GM12878 (cell line): ENCODE measurements around the gene ALMS1. TPM values are rescaled to one million over a fixed set of nuclear protein-coding genes. Genes with fewer than 3 reads are reported as not detected.

Source experiments
- ATAC-seq: fragments of 200-7000 bp; cut with Tn5 transposase; 3 replicates; pipeline ENCODE4 v1.9.1; 2020; ENCODE audit warnings: mild to moderate bottlenecking, moderate library complexity
- BruUV-seq: library from RNA; stranded (reverse); fragments of 400-500 nt; replicated peaks from 2 replicates; lab custom pipeline; 2021; lab: Mats Ljungman, UMichigan
- CTCF ChIA-PET: fragments of 300-600 bp; sonication (Branson Sonifier 250); formaldehyde crosslinking; extraction: SDS; loops from one replicate; lab custom pipeline; 2021; ENCODE audit warnings: inconsistent platforms; lab: Yijun Ruan, JAX
- POLR2A ChIA-PET: fragments of 350-600 bp; formaldehyde crosslinking; extraction: SDS; loops from one replicate; lab custom pipeline; 2021; ENCODE audit warnings: inconsistent platforms; lab: Charles Lee
- RAD21 ChIA-PET: fragments of 300-600 bp; sonication (Branson Sonifier 250); formaldehyde crosslinking; loops from one replicate; lab custom pipeline; 2023; ENCODE audit warnings: antibody characterized with exemption; ENCODE audit not compliant: unreplicated experiment; lab: Charles Lee
- SMC1A ChIA-PET: fragments of 300-600 bp; sonication (Branson Sonifier 250); formaldehyde crosslinking; loops from one replicate; lab custom pipeline; 2023; ENCODE audit not compliant: unreplicated experiment, uncharacterized antibody; lab: Charles Lee
- DNase-seq: peaks from one replicate; pipeline ENCODE4 v3.0.0-alpha.2; 2011; ENCODE audit warnings: low read depth, low spot score
- FAIRE-seq: peaks from 3 replicates; lab custom pipeline; 2011; peaks lifted over from hg19 to GRCh38; lab: Jason Lieb, UNC
- H2AFZ ChIP-seq: 2 replicates; pipeline ENCODE4 v1.6.0; 2011; ENCODE audit warnings: low read depth, low read length, control low read depth; ENCODE audit not compliant: control insufficient read depth
- H3K27ac ChIP-seq: 2 replicates; pipeline ENCODE4 v1.5.1; 2011; ENCODE audit warnings: control low read depth; ENCODE audit not compliant: control insufficient read depth, insufficient read depth
- H3K27me3 ChIP-seq, 2 experiments: replicated peaks in 1 of 2; 2 replicates each; pipeline versions ENCODE4 v1.6.0 to v1.6.1; 2011; ENCODE audit warnings: low read length in 1 of 2; ENCODE audit not compliant: control insufficient read depth in 2 of 2, insufficient read depth in 2 of 2
- H3K36me3 ChIP-seq, 2 experiments: 2 replicates each; pipeline ENCODE4 v1.5.1; 2011; ENCODE audit warnings: low read length in 1 of 2; ENCODE audit not compliant: control insufficient read depth in 2 of 2, insufficient read depth in 2 of 2
- H3K4me1 ChIP-seq: 2 replicates; pipeline ENCODE4 v1.6.1; 2011; ENCODE audit warnings: mild to moderate bottlenecking, low read length, moderate library complexity, mixed read lengths; ENCODE audit not compliant: control insufficient read depth, insufficient read depth
- H3K4me2 ChIP-seq: 2 replicates; pipeline ENCODE4 v1.6.0; 2011; ENCODE audit warnings: control low read depth; ENCODE audit not compliant: control insufficient read depth, insufficient read depth
- H3K4me3 ChIP-seq: fragments of 200-600 bp; sonication (generic); 2 replicates; pipeline ENCODE4 v1.5.1; 2016
- H3K79me2 ChIP-seq: 2 replicates; pipeline ENCODE4 v1.6.0; 2011; ENCODE audit warnings: low read length; ENCODE audit not compliant: control insufficient read depth, insufficient read depth
- H3K9ac ChIP-seq: 2 replicates; pipeline ENCODE4 v1.8.0; 2011; ENCODE audit warnings: low read length, control low read depth, mixed read lengths; ENCODE audit not compliant: control insufficient read depth, insufficient read depth
- H3K9me3 ChIP-seq: replicated peaks from 3 replicates; pipeline ENCODE4 v1.5.1; 2011; ENCODE audit warnings: mild to moderate bottlenecking, low read length; ENCODE audit not compliant: control insufficient read depth, insufficient read depth
- H4K20me1 ChIP-seq: 2 replicates; pipeline ENCODE4 v1.6.0; 2011; ENCODE audit not compliant: control insufficient read depth, insufficient read depth
- BMI1 ChIP-seq: fragments of 450-650 bp; IDR thresholded peaks from 2 replicates; pipeline ENCODE4 v1.6.1; 2016; ENCODE audit warnings: mild to moderate bottlenecking, moderate library complexity, borderline replicate concordance
- CBFB ChIP-seq: IDR thresholded peaks from 2 replicates; pipeline ENCODE4 v1.6.1; 2016; ENCODE audit warnings: antibody characterized with exemption, low read depth
- CHD4 ChIP-seq: fragments of 200-600 bp; sonication (generic); IDR thresholded peaks from 2 replicates; pipeline ENCODE4 v1.6.1; 2016; ENCODE audit warnings: mild to moderate bottlenecking
- DPF2 ChIP-seq: fragments of 450-650 bp; IDR thresholded peaks from 2 replicates; pipeline ENCODE4 v1.6.1; 2017; ENCODE audit warnings: mild to moderate bottlenecking
- ETV6 ChIP-seq, 2 experiments: fragments of 450-650 bp in 1 of 2; IDR thresholded peaks in 1 of 2; conservative IDR thresholded peaks in 1 of 2; 2 replicates each; pipeline ENCODE4 v1.6.1; 2014; ENCODE audit warnings: antibody characterized with exemption in 1 of 2, borderline replicate concordance in 1 of 2, low read depth in 1 of 2, mild to moderate bottlenecking in 1 of 2, moderate library complexity in 1 of 2
- NR2C1 ChIP-seq: fragments of 450-650 bp; IDR thresholded peaks from 2 replicates; pipeline ENCODE4 v1.6.1; 2017; ENCODE audit warnings: antibody characterized with exemption, mild to moderate bottlenecking, moderate library complexity
- POLR2A ChIP-seq: IDR thresholded peaks from 2 replicates; pipeline ENCODE4 v1.6.1; 2011; ENCODE audit warnings: low read depth, mild to moderate bottlenecking, low read length
- RB1 ChIP-seq: fragments of 450-650 bp; formaldehyde crosslinking; IDR thresholded peaks from 2 replicates; pipeline ENCODE4 v1.6.1; 2017; ENCODE audit warnings: mild to moderate bottlenecking, borderline replicate concordance
- SIN3A ChIP-seq: IDR thresholded peaks from 2 replicates; pipeline ENCODE4 v1.6.1; 2012; ENCODE audit warnings: low read depth, low read length, improper control_type of control experiment
- SREBF1 ChIP-seq: IDR thresholded peaks from 2 replicates; pipeline ENCODE4 v1.6.1; 2012; ENCODE audit warnings: mild to moderate bottlenecking, low read length
- SUPT20H ChIP-seq: IDR thresholded peaks from 2 replicates; pipeline ENCODE4 v1.6.1; 2011; ENCODE audit warnings: low read depth, mild to moderate bottlenecking, low read length, moderate library complexity, borderline replicate concordance; ENCODE audit not compliant: control insufficient read depth
- WGBS: methylation state at CpG from one replicate; pipeline ENCODE4 v1.1.6; 2016; ENCODE audit warnings: low lambda C conversion rate; ENCODE audit not compliant: insufficient replicate concordance, insufficient coverage; ENCODE audit errors: missing lambda C conversion rate; 5-methylcytosine and 5-hydroxymethylcytosine counted together
- in situ Hi-C: fragments of 300-500 bp; cut with MboI; formaldehyde crosslinking; loops from 9 replicates; pipeline ENCODE4 v1.14.3; 2018; ENCODE audit warnings: mixed read lengths
- intact Hi-C: fragments of 100-400 bp; cut with micrococcal nuclease; formaldehyde crosslinking; loops from one replicate; pipeline ENCODE4 v1.14.2; 2022; ENCODE audit not compliant: unreplicated experiment
- polyA plus RNA-seq, 11 experiments: library from polyadenylated mRNA; depleted of rRNA in 4 of 11; unstranded in 6 of 11; stranded (reverse) in 5 of 11; fragments of >200 nt; fragmentation: Nextera tagmentation in 4 of 11; fragmentation: Illumina TruSeq in 1 of 11; extraction: Ambion mirVana in 4 of 11; extraction: Trizol in 1 of 11; gene quantifications; 1 replicate in 1 of 11; 2 replicates in 10 of 11; pipeline versions ENCODE4 v1.2.1 to v1.2.3, GENCODE V29; 2011 to 2016; ENCODE audit warnings: inconsistent platforms in 2 of 11, missing spikeins in 2 of 11, low read depth in 1 of 11
- total RNA-seq, 4 experiments: library from RNA; depleted of rRNA in 3 of 4; stranded (reverse); fragments of >200 nt in 3 of 4; fragmentation: Illumina TruSeq in 1 of 4; extraction: Trizol in 1 of 4; gene quantifications; 2 replicates each; pipeline versions ENCODE4 v1.2.1 to v1.2.3, GENCODE V29; 2013 to 2021
- TF ChIP-seq, protein P1 (sequence below): IDR thresholded peaks from 2 replicates; pipeline ENCODE4 v1.6.1; 2012; ENCODE audit warnings: improper control_type of control experiment, low read depth, low read length; ENCODE audit not compliant: insufficient replicate concordance
- TF ChIP-seq, protein P2 (sequence below): IDR thresholded peaks from 2 replicates; pipeline ENCODE4 v1.6.1; 2011; ENCODE audit warnings: low read depth, low read length, improper control_type of control experiment, borderline replicate concordance
- TF ChIP-seq, protein P3 (sequence below): fragments of 450-650 bp; IDR thresholded peaks from 2 replicates; pipeline ENCODE4 v1.6.1; 2017; ENCODE audit warnings: antibody characterized with exemption, mild to moderate bottlenecking, moderate library complexity

Gene ALMS1
- total and polyA plus RNA-seq, 10 of the 15 experiments (the other 5 are each of a cell fraction or from before 2014, with no cell fraction given), result 1.1 to 25.8 (median 10.6) TPM

DNA sequence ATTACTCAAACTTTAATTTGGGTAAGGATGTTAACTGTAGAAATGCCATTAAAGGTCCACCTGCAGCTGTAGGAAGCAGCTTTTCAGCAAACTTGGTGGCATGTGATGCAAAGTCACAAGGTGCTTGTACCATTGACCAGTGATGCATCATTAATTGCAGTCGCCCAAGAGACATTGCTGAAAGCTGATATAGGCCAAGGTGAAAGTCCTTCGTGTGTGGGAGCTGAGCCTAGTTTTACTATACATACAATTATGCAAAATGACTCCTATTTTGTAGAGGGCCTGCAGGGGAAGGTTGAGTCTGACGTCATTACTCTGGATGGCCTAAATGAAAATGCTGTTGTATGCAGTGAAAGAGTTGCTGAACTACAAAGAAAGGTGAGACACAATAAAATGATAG lies 40.5 kb downstream of the ALMS1 start:
- FAIRE-seq (no peak), ATAC-seq (no peak), DNase-seq (no peak)
- Histone ChIP-seq H2AFZ (no peak overlapping the region), H3K36me3 (no peaks in the 10 kb centered on the region), H4K20me1 (no peaks in the 10 kb centered on the region), H3K4me1 (no peaks in the 10 kb centered on the region), H3K4me3 (no peak overlapping the region), H3K9me3 (no peaks in the 10 kb centered on the region), H3K27ac (no peak overlapping the region), H3K4me2 (no peak overlapping the region), H3K9ac (no peak overlapping the region), H3K79me2 (no peaks in the 10 kb centered on the region), H3K27me3 (no peaks in the 10 kb centered on the region)
- 74% methylated on average over 3 of the region's 3 CpGs for WGBS
- in situ Hi-C loops (no loop called here), intact Hi-C loops (no loop called here)
- ChIA-PET RAD21 (no interaction called here), POLR2A (no interaction called here), CTCF (interaction anchor here (1.7 kb wide), 1 partner anchor 16 kb away, joined by 6 read pairs; no protein-coding TSS in a partner anchor), SMC1A (no interaction called here)
- BruUV-seq, result no TSS peak
- TF ChIP-seq SIN3A (no peak), ETV6 (conservative IDR thresholded peaks at IDR 0.05 in 1 of 2, IDR thresholded peaks at IDR 0.05 in 1 of 2; ENCODE audit: borderline replicate concordance in 1 of 2, low read depth in 1 of 2) (no peak), NR2C1 (no peak), POLR2A (no peak), CHD4 (no peak), SREBF1 (no peak), RB1 (no peak), BMI1 (no peak), DPF2 (no peak), SUPT20H (no peak), CBFB (no peak)
- TF ChIP-seq, protein P1, sequence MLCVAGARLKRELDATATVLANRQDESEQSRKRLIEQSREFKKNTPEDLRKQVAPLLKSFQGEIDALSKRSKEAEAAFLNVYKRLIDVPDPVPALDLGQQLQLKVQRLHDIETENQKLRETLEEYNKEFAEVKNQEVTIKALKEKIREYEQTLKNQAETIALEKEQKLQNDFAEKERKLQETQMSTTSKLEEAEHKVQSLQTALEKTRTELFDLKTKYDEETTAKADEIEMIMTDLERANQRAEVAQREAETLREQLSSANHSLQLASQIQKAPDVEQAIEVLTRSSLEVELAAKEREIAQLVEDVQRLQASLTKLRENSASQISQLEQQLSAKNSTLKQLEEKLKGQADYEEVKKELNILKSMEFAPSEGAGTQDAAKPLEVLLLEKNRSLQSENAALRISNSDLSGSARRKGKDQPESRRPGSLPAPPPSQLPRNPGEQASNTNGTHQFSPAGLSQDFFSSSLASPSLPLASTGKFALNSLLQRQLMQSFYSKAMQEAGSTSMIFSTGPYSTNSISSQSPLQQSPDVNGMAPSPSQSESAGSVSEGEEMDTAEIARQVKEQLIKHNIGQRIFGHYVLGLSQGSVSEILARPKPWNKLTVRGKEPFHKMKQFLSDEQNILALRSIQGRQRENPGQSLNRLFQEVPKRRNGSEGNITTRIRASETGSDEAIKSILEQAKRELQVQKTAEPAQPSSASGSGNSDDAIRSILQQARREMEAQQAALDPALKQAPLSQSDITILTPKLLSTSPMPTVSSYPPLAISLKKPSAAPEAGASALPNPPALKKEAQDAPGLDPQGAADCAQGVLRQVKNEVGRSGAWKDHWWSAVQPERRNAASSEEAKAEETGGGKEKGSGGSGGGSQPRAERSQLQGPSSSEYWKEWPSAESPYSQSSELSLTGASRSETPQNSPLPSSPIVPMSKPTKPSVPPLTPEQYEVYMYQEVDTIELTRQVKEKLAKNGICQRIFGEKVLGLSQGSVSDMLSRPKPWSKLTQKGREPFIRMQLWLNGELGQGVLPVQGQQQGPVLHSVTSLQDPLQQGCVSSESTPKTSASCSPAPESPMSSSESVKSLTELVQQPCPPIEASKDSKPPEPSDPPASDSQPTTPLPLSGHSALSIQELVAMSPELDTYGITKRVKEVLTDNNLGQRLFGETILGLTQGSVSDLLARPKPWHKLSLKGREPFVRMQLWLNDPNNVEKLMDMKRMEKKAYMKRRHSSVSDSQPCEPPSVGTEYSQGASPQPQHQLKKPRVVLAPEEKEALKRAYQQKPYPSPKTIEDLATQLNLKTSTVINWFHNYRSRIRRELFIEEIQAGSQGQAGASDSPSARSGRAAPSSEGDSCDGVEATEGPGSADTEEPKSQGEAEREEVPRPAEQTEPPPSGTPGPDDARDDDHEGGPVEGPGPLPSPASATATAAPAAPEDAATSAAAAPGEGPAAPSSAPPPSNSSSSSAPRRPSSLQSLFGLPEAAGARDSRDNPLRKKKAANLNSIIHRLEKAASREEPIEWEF, result no peak
- TF ChIP-seq, protein P2, sequence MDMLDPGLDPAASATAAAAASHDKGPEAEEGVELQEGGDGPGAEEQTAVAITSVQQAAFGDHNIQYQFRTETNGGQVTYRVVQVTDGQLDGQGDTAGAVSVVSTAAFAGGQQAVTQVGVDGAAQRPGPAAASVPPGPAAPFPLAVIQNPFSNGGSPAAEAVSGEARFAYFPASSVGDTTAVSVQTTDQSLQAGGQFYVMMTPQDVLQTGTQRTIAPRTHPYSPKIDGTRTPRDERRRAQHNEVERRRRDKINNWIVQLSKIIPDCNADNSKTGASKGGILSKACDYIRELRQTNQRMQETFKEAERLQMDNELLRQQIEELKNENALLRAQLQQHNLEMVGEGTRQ, result no peak
- TF ChIP-seq, protein P3, sequence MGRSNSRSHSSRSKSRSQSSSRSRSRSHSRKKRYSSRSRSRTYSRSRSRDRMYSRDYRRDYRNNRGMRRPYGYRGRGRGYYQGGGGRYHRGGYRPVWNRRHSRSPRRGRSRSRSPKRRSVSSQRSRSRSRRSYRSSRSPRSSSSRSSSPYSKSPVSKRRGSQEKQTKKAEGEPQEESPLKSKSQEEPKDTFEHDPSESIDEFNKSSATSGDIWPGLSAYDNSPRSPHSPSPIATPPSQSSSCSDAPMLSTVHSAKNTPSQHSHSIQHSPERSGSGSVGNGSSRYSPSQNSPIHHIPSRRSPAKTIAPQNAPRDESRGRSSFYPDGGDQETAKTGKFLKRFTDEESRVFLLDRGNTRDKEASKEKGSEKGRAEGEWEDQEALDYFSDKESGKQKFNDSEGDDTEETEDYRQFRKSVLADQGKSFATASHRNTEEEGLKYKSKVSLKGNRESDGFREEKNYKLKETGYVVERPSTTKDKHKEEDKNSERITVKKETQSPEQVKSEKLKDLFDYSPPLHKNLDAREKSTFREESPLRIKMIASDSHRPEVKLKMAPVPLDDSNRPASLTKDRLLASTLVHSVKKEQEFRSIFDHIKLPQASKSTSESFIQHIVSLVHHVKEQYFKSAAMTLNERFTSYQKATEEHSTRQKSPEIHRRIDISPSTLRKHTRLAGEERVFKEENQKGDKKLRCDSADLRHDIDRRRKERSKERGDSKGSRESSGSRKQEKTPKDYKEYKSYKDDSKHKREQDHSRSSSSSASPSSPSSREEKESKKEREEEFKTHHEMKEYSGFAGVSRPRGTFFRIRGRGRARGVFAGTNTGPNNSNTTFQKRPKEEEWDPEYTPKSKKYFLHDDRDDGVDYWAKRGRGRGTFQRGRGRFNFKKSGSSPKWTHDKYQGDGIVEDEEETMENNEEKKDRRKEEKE, result no peak
